HEK293 (cell line): ENCODE data around the gene ABCA1.

Source experiments
- CTCF ChIA-PET: fragments of 350-600 bp; formaldehyde crosslinking; extraction: SDS; loops from one replicate; lab custom pipeline; 2021; ENCODE audit warnings: antibody characterized with exemption; lab: Yijun Ruan, JAX
- POLR2A ChIA-PET: fragments of 300-600 bp; formaldehyde crosslinking; extraction: SDS; loops from one replicate; lab custom pipeline; 2020; ENCODE audit warnings: antibody characterized with exemption, inconsistent platforms; lab: Yijun Ruan, JAX
- H3K27ac ChIP-seq: fragments of 200-500 bp; sonication (Bioruptor generic); 2 replicates; pipeline ENCODE4 v1.5.1; 2014; ENCODE audit warnings: low read depth, low read length, control low read depth, inconsistent platforms; ENCODE audit errors: extremely low read depth
- H3K36me3 ChIP-seq, 2 experiments: fragments of 200-500 bp in 1 of 2; sonication (Bioruptor generic) in 1 of 2; 1 replicate in 1 of 2; 2 replicates in 1 of 2; pipeline ENCODE4 v1.5.1; 2014 to 2017; ENCODE audit warnings: inconsistent platforms in 2 of 2, low read length in 2 of 2; ENCODE audit not compliant: control insufficient read depth in 2 of 2, insufficient read depth in 1 of 2
- H3K4me1 ChIP-seq: fragments of 200-500 bp; sonication (Bioruptor generic); 2 replicates; pipeline ENCODE4 v1.5.1; 2014; ENCODE audit warnings: mild to moderate bottlenecking, low read length, inconsistent platforms; ENCODE audit not compliant: control insufficient read depth, insufficient read depth
- H3K4me3 ChIP-seq: 2 replicates; pipeline ENCODE4 v1.5.1; 2011; ENCODE audit warnings: low read depth, mild to moderate bottlenecking, control low read depth, low read length, moderate library complexity
- H3K9me3 ChIP-seq: fragments of 200-500 bp; sonication (Bioruptor generic); 2 replicates; pipeline ENCODE4 v1.5.1; 2014; ENCODE audit warnings: low read depth, low read length, inconsistent platforms; ENCODE audit not compliant: control insufficient read depth, insufficient read depth
- KLF9 ChIP-seq: fragments of 450-650 bp; formaldehyde crosslinking; IDR thresholded peaks from 2 replicates; pipeline ENCODE4 v1.5.1; 2016; ENCODE audit warnings: missing biosample characterization, missing genetic modification characterization, low read depth
- SP7 ChIP-seq: fragments of 450-650 bp; formaldehyde crosslinking; IDR thresholded peaks from 2 replicates; pipeline ENCODE4 v1.5.1; 2016; ENCODE audit warnings: missing biosample characterization, missing genetic modification characterization
- TCF7L2 ChIP-seq: IDR thresholded peaks from 2 replicates; pipeline ENCODE4 v1.6.1; 2011; ENCODE audit warnings: low read depth, mild to moderate bottlenecking, inconsistent platforms, low read length, moderate library complexity, borderline replicate concordance
- WT1 ChIP-seq: fragments of 450-650 bp; formaldehyde crosslinking; IDR thresholded peaks from 2 replicates; pipeline ENCODE4 v1.5.1; 2016; ENCODE audit warnings: missing biosample characterization, missing genetic modification characterization
- ZBTB21 ChIP-seq: fragments of 450-650 bp; formaldehyde crosslinking; IDR thresholded peaks from 2 replicates; pipeline ENCODE4 v1.5.1; 2017; ENCODE audit warnings: missing biosample characterization, missing genetic modification characterization
- ZBTB8A ChIP-seq: fragments of 450-650 bp; formaldehyde crosslinking; IDR thresholded peaks from 2 replicates; pipeline ENCODE4 v1.5.1; 2016; ENCODE audit warnings: missing biosample characterization, missing genetic modification characterization
- ZNF121 ChIP-seq: fragments of 450-650 bp; formaldehyde crosslinking; IDR thresholded peaks from 2 replicates; pipeline ENCODE4 v1.5.1; 2016; ENCODE audit warnings: missing biosample characterization, missing genetic modification characterization
- ZNF140 ChIP-seq: fragments of 450-650 bp; formaldehyde crosslinking; IDR thresholded peaks from 2 replicates; pipeline ENCODE4 v1.5.1; 2016; ENCODE audit warnings: missing biosample characterization, missing genetic modification characterization
- ZNF174 ChIP-seq: fragments of 450-650 bp; formaldehyde crosslinking; IDR thresholded peaks from 2 replicates; pipeline ENCODE4 v1.5.0; 2017; ENCODE audit warnings: missing biosample characterization, mild to moderate bottlenecking, missing genetic modification characterization
- ZNF184 ChIP-seq: fragments of 450-650 bp; IDR thresholded peaks from 2 replicates; pipeline ENCODE4 v1.5.1; 2018; ENCODE audit warnings: missing biosample characterization, mild to moderate bottlenecking, missing genetic modification characterization
- ZNF211 ChIP-seq: fragments of 450-650 bp; formaldehyde crosslinking; IDR thresholded peaks from 2 replicates; pipeline ENCODE4 v1.5.1; 2016; ENCODE audit warnings: low read depth, missing biosample characterization, missing genetic modification characterization
- ZNF221 ChIP-seq: fragments of 450-650 bp; formaldehyde crosslinking; IDR thresholded peaks from 2 replicates; pipeline ENCODE4 v1.5.1; 2017; ENCODE audit warnings: missing biosample characterization, missing genetic modification characterization, borderline replicate concordance
- ZNF23 ChIP-seq: fragments of 450-650 bp; formaldehyde crosslinking; IDR thresholded peaks from 2 replicates; pipeline ENCODE4 v1.5.1; 2016; ENCODE audit warnings: missing biosample characterization, missing genetic modification characterization, borderline replicate concordance
- ZNF239 ChIP-seq: fragments of 450-650 bp; formaldehyde crosslinking; IDR thresholded peaks from 2 replicates; pipeline ENCODE4 v1.5.1; 2016; ENCODE audit warnings: missing biosample characterization, missing genetic modification characterization
- ZNF274 ChIP-seq, 2 experiments: fragments of 200-500 bp in 1 of 2; fragments of 450-650 bp in 1 of 2; sonication (Bioruptor generic) in 1 of 2; formaldehyde crosslinking in 1 of 2; IDR thresholded peaks; 2 replicates each; pipeline versions ENCODE4 v1.5.1 to v1.6.1; 2014 to 2016; ENCODE audit warnings: borderline replicate concordance in 1 of 2, inconsistent platforms in 1 of 2, low read length in 1 of 2, missing biosample characterization in 1 of 2, missing genetic modification characterization in 1 of 2
- ZNF311 ChIP-seq: fragments of 450-650 bp; formaldehyde crosslinking; IDR thresholded peaks from 2 replicates; pipeline ENCODE4 v1.5.1; 2017; ENCODE audit warnings: missing biosample characterization, missing genetic modification characterization, borderline replicate concordance
- ZNF366 ChIP-seq: fragments of 450-650 bp; formaldehyde crosslinking; conservative IDR thresholded peaks from 2 replicates; pipeline ENCODE4 v1.5.1; 2016; ENCODE audit warnings: missing biosample characterization, missing genetic modification characterization
- ZNF416 ChIP-seq: fragments of 450-650 bp; formaldehyde crosslinking; IDR thresholded peaks from 2 replicates; pipeline ENCODE4 v1.5.1; 2016; ENCODE audit warnings: missing biosample characterization, missing genetic modification characterization
- ZNF449 ChIP-seq: fragments of 450-650 bp; formaldehyde crosslinking; IDR thresholded peaks from 2 replicates; pipeline ENCODE4 v1.5.1; 2017; ENCODE audit warnings: missing biosample characterization, mild to moderate bottlenecking, missing genetic modification characterization, moderate library complexity
- ZNF544 ChIP-seq: fragments of 450-650 bp; formaldehyde crosslinking; IDR thresholded peaks from 2 replicates; pipeline ENCODE4 v1.5.0; 2017; ENCODE audit warnings: missing biosample characterization, missing genetic modification characterization
- ZNF561 ChIP-seq: fragments of 450-650 bp; IDR thresholded peaks from 2 replicates; pipeline ENCODE4 v1.5.1; 2018; ENCODE audit warnings: missing biosample characterization, missing genetic modification characterization, borderline replicate concordance
- ZNF571 ChIP-seq: fragments of 450-650 bp; formaldehyde crosslinking; IDR thresholded peaks from 2 replicates; pipeline ENCODE4 v1.5.0; 2017; ENCODE audit warnings: missing biosample characterization, missing genetic modification characterization
- ZNF621 ChIP-seq: fragments of 450-650 bp; formaldehyde crosslinking; IDR thresholded peaks from 2 replicates; pipeline ENCODE4 v1.5.1; 2017; ENCODE audit warnings: missing biosample characterization, missing genetic modification characterization
- ZNF660 ChIP-seq: fragments of 450-650 bp; IDR thresholded peaks from 2 replicates; pipeline ENCODE4 v1.5.1; 2018; ENCODE audit warnings: missing biosample characterization, mild to moderate bottlenecking, missing genetic modification characterization
- ZNF785 ChIP-seq: fragments of 450-650 bp; formaldehyde crosslinking; IDR thresholded peaks from 2 replicates; pipeline ENCODE4 v1.5.1; 2016; ENCODE audit warnings: missing biosample characterization, missing genetic modification characterization
- ZNF837 ChIP-seq: fragments of 450-650 bp; formaldehyde crosslinking; IDR thresholded peaks from 2 replicates; pipeline ENCODE4 v1.5.1; 2016; ENCODE audit warnings: missing biosample characterization, missing genetic modification characterization
- ZNF843 ChIP-seq: fragments of 450-650 bp; formaldehyde crosslinking; IDR thresholded peaks from 2 replicates; pipeline ENCODE4 v1.5.1; 2016; ENCODE audit warnings: missing biosample characterization, missing genetic modification characterization
- ZSCAN5A ChIP-seq: fragments of 450-650 bp; formaldehyde crosslinking; IDR thresholded peaks from 2 replicates; pipeline ENCODE4 v1.5.1; 2016; ENCODE audit warnings: missing biosample characterization, missing genetic modification characterization
- TF ChIP-seq, protein P1 (sequence below): fragments of 450-650 bp; formaldehyde crosslinking; IDR thresholded peaks from 2 replicates; pipeline ENCODE4 v1.5.1; 2016; ENCODE audit warnings: missing biosample characterization, missing genetic modification characterization
- TF ChIP-seq, protein P2 (sequence below): fragments of 450-650 bp; formaldehyde crosslinking; IDR thresholded peaks from 2 replicates; pipeline ENCODE4 v1.5.1; 2017; ENCODE audit warnings: missing biosample characterization, missing genetic modification characterization
- TF ChIP-seq, protein P3 (sequence below): fragments of 450-650 bp; formaldehyde crosslinking; IDR thresholded peaks from 2 replicates; pipeline ENCODE4 v1.5.1; 2016; ENCODE audit warnings: missing biosample characterization, missing genetic modification characterization

Gene ABCA1

DNA sequence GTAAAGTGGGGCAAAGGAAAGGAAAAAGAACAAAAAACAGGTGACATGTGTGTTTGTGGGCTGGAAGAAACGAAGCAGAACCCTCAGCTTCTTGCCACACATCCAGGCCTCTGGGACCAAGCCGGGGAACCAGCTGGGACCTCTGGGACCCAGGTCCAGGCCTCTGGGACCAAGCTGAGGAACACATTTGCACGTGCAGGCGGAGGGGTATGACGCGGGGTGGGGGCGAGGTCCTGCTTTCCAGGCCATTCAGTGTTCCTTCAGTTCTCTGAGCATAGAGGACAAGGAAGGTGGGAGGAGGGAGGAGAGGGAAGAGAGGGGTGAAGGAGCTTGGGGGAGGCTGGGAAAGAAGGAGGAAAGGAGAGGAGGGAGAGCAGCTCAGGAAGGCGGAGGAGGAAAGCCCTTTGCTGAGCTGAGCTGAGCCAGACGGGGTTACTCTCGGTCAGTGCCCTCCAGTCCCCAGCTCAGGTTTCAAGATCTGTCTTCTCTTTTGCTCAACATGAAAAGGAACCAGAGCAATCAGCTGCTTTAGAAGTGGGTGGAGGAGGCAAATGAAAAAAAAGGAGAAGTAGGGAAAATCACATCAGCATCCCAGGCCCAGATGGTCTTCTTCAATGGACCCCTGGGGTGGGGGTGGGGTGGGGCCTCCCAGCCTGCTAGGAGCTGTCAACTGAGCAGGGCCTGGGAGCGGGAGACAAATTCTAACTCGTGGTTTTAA lies 59.1 kb downstream of the ABCA1 start (continued):
- TF ChIP-seq ZNF366 (tag by site-specific recombination) (0 out of 2 replicates have a peak, but pooled peaks have one; percentile 25), ZNF211 (tag by site-specific recombination) (no peak), ZNF660 (tag by site-specific recombination) (no peak), SP7 (0 out of 2 replicates have a peak, but pooled peaks have one; percentile 12), ZBTB21 (tag by site-specific recombination) (no peak), ZNF621 (no peak), ZNF274 (IDR thresholded peaks at IDR 0.05; ENCODE audit: low read length) (no peak), ZNF274 (tag by site-specific recombination; IDR thresholded peaks at IDR 0.05; ENCODE audit: borderline replicate concordance) (no peak), ZNF837 (tag by site-specific recombination) (no peak), ZNF23 (tag by site-specific recombination) (no peak), ZNF174 (tag by site-specific recombination) (no peak), ZNF221 (tag by site-specific recombination) (no peak), ZNF561 (tag by site-specific recombination) (no peak), WT1 (tag by site-specific recombination) (no peak), ZNF121 (no peak), ZNF140 (tag by site-specific recombination) (no peak), ZNF571 (no peak), KLF9 (tag by site-specific recombination) (no peak), ZBTB8A (tag by site-specific recombination) (no peak), ZNF785 (tag by site-specific recombination) (no peak), ZNF184 (no peak), ZNF311 (tag by site-specific recombination) (no peak), ZNF544 (tag by site-specific recombination) (no peak), ZNF239 (tag by site-specific recombination) (no peak)
- TF ChIP-seq, protein P1, sequence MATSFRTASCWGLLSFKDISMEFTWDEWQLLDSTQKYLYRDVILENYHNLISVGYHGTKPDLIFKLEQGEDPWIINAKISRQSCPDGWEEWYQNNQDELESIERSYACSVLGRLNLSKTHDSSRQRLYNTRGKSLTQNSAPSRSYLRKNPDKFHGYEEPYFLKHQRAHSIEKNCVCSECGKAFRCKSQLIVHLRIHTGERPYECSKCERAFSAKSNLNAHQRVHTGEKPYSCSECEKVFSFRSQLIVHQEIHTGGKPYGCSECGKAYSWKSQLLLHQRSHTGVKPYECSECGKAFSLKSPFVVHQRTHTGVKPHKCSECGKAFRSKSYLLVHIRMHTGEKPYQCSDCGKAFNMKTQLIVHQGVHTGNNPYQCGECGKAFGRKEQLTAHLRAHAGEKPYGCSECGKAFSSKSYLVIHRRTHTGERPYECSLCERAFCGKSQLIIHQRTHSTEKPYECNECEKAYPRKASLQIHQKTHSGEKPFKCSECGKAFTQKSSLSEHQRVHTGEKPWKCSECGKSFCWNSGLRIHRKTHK (tag by site-specific recombination), result no peak
- TF ChIP-seq, protein P2, sequence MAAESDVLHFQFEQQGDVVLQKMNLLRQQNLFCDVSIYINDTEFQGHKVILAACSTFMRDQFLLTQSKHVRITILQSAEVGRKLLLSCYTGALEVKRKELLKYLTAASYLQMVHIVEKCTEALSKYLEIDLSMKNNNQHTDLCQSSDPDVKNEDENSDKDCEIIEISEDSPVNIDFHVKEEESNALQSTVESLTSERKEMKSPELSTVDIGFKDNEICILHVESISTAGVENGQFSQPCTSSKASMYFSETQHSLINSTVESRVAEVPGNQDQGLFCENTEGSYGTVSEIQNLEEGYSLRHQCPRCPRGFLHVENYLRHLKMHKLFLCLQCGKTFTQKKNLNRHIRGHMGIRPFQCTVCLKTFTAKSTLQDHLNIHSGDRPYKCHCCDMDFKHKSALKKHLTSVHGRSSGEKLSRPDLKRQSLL (tag by site-specific recombination), result no peak

- Histone ChIP-seq H3K36me3 (no peaks in the 10 kb centered on the region), H3K4me3 (no peak overlapping the region), H3K4me1 (peaks cover 7% of the 10 kb centered on the region), H3K27ac (no peak overlapping the region), H3K9me3 (no peaks in the 10 kb centered on the region)
- POLR2A ChIA-PET, result interaction anchor here (0.7 to 1.1 kb wide), 3 partner anchors 8 to 127 kb away, joined by 3 to 8 read pairs (median 6); no protein-coding TSS in a partner anchor
- CTCF ChIA-PET, result interaction anchor here (0.6 to 1.0 kb wide), 7 partner anchors 10 to 300 kb away, joined by 3 to 6 read pairs (median 3); no protein-coding TSS in a partner anchor
- TF ChIP-seq TCF7L2 (no peak), ZNF416 (tag by site-specific recombination) (no peak), ZSCAN5A (no peak), ZNF449 (tag by site-specific recombination) (no peak), ZNF843 (tag by site-specific recombination) (no peak)
- TF ChIP-seq, protein P3, sequence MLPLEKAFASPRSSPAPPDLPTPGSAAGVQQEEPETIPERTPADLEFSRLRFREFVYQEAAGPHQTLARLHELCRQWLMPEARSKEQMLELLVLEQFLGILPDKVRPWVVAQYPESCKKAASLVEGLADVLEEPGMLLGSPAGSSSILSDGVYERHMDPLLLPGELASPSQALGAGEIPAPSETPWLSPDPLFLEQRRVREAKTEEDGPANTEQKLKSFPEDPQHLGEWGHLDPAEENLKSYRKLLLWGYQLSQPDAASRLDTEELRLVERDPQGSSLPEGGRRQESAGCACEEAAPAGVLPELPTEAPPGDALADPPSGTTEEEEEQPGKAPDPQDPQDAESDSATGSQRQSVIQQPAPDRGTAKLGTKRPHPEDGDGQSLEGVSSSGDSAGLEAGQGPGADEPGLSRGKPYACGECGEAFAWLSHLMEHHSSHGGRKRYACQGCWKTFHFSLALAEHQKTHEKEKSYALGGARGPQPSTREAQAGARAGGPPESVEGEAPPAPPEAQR (tag by site-specific recombination), result no peak
Observed at GRCh38 chr9:104868303-104868686, 59.7 kb downstream of the ABCA1 start.
